MCF 10A (cell line): ENCODE results near the gene CPED1. TPM values are rescaled to one million over a fixed set of nuclear protein-coding genes. Genes with fewer than 3 reads are reported as not detected.

ENCODE experiments used
- BruUV-seq: library from RNA; stranded (reverse); fragments of 400-500 nt; replicated peaks from 2 replicates; lab custom pipeline; 2021; lab: Mats Ljungman, UMichigan
- CTCF ChIA-PET: fragments of 300-600 bp; sonication (Branson Sonifier 250); formaldehyde crosslinking; extraction: SDS; loops from one replicate; lab custom pipeline; 2021; ENCODE audit warnings: antibody characterized with exemption, inconsistent platforms; lab: Yijun Ruan, JAX
- POLR2A ChIA-PET: fragments of 300-600, 350-650 bp; sonication (Branson Sonifier 250); formaldehyde crosslinking; extraction: SDS; loops from one replicate; lab custom pipeline; 2020; ENCODE audit warnings: antibody characterized with exemption, inconsistent platforms; lab: Yijun Ruan, JAX
- DNase-seq: peaks from one replicate; pipeline ENCODE4 v3.0.0-alpha.2; 2018; ENCODE audit not compliant: unreplicated experiment
- H3K27ac Mint-ChIP-seq: one replicate; pipeline ENCODE4 v1.8.0; 2022; ENCODE audit warnings: mild to moderate bottlenecking, low read depth, mixed read lengths; ENCODE audit not compliant: unreplicated experiment
- H3K27me3 Mint-ChIP-seq: one replicate; pipeline ENCODE4 v1.8.0; 2022; ENCODE audit warnings: mixed read lengths; ENCODE audit not compliant: insufficient read depth, unreplicated experiment
- H3K36me3 Mint-ChIP-seq: one replicate; pipeline ENCODE4 v1.8.0; 2022; ENCODE audit warnings: mild to moderate bottlenecking, moderate library complexity, mixed read lengths; ENCODE audit not compliant: insufficient read depth, unreplicated experiment
- H3K4me1 Mint-ChIP-seq: one replicate; pipeline ENCODE4 v1.8.0; 2022; ENCODE audit warnings: mixed read lengths; ENCODE audit not compliant: insufficient read depth, unreplicated experiment
- H3K4me3 Mint-ChIP-seq: one replicate; pipeline ENCODE4 v1.8.0; 2022; ENCODE audit warnings: mild to moderate bottlenecking, moderate library complexity, mixed read lengths; ENCODE audit not compliant: unreplicated experiment
- H3K9me3 Mint-ChIP-seq: one replicate; pipeline ENCODE4 v1.8.0; 2022; ENCODE audit warnings: mixed read lengths; ENCODE audit not compliant: unreplicated experiment
- CTCF ChIP-seq: fragments of 200-600 bp; IDR thresholded peaks from one replicate; pipeline ENCODE4 v1.8.0; 2022; ENCODE audit warnings: antibody characterized with exemption, mild to moderate bottlenecking; ENCODE audit not compliant: unreplicated experiment
- intact Hi-C: fragments of 100-400 bp; cut with micrococcal nuclease; formaldehyde crosslinking; loops from 2 replicates; pipeline ENCODE4 v1.14.1; 2022
- total RNA-seq: library from RNA; stranded (reverse); gene quantifications from 2 replicates; pipeline ENCODE4 v1.2.3, GENCODE V29; 2022

CPED1 gene
- total RNA-seq, 1 experiment from 2014 or later, result not detected

- intact Hi-C loops, result no loop called here
- Mint-ChIP-seq H3K4me3 (no peak overlapping the region), H3K36me3 (no peaks in the 10 kb centered on the region), H3K27ac (no peak overlapping the region), H3K4me1 (no peaks in the 10 kb centered on the region), H3K9me3 (no peaks in the 10 kb centered on the region), H3K27me3 (peaks cover 5% of the 10 kb centered on the region)
- no TSS peak for BruUV-seq
- no peak for DNase-seq
- no peak for TF ChIP-seq CTCF
- ChIA-PET CTCF (interaction anchor here (0.6 kb wide), 2 partner anchors 86 to 777 kb away, joined by 3 to 4 read pairs; no protein-coding TSS in a partner anchor), POLR2A (no interaction called here)
Observed at GRCh38 chr7:121195010-121195409, 206.5 kb downstream of the CPED1 start.

GRCh38 chr7:121195874-121196273, 207.4 kb downstream of the CPED1 start:
- no peak for DNase-seq
- Mint-ChIP-seq H3K4me3 (no peak overlapping the region), H3K36me3 (no peaks in the 10 kb centered on the region), H3K9me3 (no peaks in the 10 kb centered on the region), H3K27ac (no peak overlapping the region), H3K4me1 (no peaks in the 10 kb centered on the region), H3K27me3 (peaks cover 3% of the 10 kb centered on the region)
- intact Hi-C loops, result no loop called here
- CTCF ChIA-PET, result interaction anchor here (0.6 to 1.1 kb wide), 4 partner anchors 28 to 87 kb away, joined by 3 read pairs; no protein-coding TSS in a partner anchor
- POLR2A ChIA-PET, result no interaction called here
- TF ChIP-seq CTCF, result no peak
- no TSS peak for BruUV-seq

- Mint-ChIP-seq H3K4me3 (no peak overlapping the region), H3K27me3 (peaks cover 7% of the 10 kb centered on the region), H3K36me3 (no peaks in the 10 kb centered on the region), H3K27ac (no peak overlapping the region), H3K9me3 (no peaks in the 10 kb centered on the region), H3K4me1 (no peaks in the 10 kb centered on the region)
- no peak for DNase-seq
- CTCF ChIA-PET, result interaction anchor here (0.6 to 1.1 kb wide), 5 partner anchors 28 to 732 kb away, joined by 3 read pairs; no protein-coding TSS in a partner anchor
- no TSS peak for BruUV-seq
- TF ChIP-seq CTCF, result no peak
- intact Hi-C loops, result no loop called here
- POLR2A ChIA-PET, result no interaction called here
Observed at GRCh38 chr7:121196286-121196685, 207.8 kb downstream of the CPED1 start.

- Mint-ChIP-seq H3K4me3 (no peak overlapping the region), H3K9me3 (no peaks in the 10 kb centered on the region), H3K36me3 (no peaks in the 10 kb centered on the region), H3K4me1 (no peaks in the 10 kb centered on the region), H3K27ac (no peak overlapping the region), H3K27me3 (peaks cover 19% of the 10 kb centered on the region)
- TF ChIP-seq CTCF, result no peak
- BruUV-seq, result no TSS peak
- ChIA-PET CTCF (no interaction called here), POLR2A (no interaction called here)
- intact Hi-C loops, result no loop called here
- DNase-seq, result no peak
Observed at GRCh38 chr7:121197455-121197854, 208.9 kb downstream of the CPED1 start.
